ENCODE measurements around the gene VGLL4.

Gene VGLL4

GRCh38 chr3:11565072-11565471, 78.6 kb downstream of the VGLL4 start:
- no peak overlapping the region for H3K4me3 ChIP-seq (ENCODE audit: low read length, poor library complexity, severe bottlenecking)
- H3K4me2 ChIP-seq (ENCODE audit: low read depth, low read length, poor library complexity, severe bottlenecking) = no peak overlapping the region
- H3K36me3 ChIP-seq (ENCODE audit: insufficient read depth, low read length) = peaks cover 92% of the 10 kb centered on the region; the same call in 1 of the 2 replicates
- H3K4me1 ChIP-seq (ENCODE audit: insufficient read depth, low read length, poor library complexity, severe bottlenecking) = no peaks in the 10 kb centered on the region
- H3K9ac ChIP-seq (ENCODE audit: low read depth, low read length, poor library complexity, severe bottlenecking) = no peak overlapping the region
- no peaks in the 10 kb centered on the region for H3K27me3 ChIP-seq (ENCODE audit: insufficient read depth, low read length, poor library complexity, severe bottlenecking)
- TF ChIP-seq, protein P1, sequence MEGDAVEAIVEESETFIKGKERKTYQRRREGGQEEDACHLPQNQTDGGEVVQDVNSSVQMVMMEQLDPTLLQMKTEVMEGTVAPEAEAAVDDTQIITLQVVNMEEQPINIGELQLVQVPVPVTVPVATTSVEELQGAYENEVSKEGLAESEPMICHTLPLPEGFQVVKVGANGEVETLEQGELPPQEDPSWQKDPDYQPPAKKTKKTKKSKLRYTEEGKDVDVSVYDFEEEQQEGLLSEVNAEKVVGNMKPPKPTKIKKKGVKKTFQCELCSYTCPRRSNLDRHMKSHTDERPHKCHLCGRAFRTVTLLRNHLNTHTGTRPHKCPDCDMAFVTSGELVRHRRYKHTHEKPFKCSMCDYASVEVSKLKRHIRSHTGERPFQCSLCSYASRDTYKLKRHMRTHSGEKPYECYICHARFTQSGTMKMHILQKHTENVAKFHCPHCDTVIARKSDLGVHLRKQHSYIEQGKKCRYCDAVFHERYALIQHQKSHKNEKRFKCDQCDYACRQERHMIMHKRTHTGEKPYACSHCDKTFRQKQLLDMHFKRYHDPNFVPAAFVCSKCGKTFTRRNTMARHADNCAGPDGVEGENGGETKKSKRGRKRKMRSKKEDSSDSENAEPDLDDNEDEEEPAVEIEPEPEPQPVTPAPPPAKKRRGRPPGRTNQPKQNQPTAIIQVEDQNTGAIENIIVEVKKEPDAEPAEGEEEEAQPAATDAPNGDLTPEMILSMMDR (conservative IDR thresholded peaks at IDR 0.05; ENCODE audit: low read length) = no peak
- no peak for TF ChIP-seq EZH2phosphoT487 (IDR thresholded peaks at IDR 0.05; ENCODE audit: borderline replicate concordance)
- no peaks in the 10 kb centered on the region for H3F3A ChIP-seq (ENCODE audit: low read depth)
- peaks cover 92% of the 10 kb centered on the region for H4K20me1 ChIP-seq (ENCODE audit: insufficient read depth, low read length, poor library complexity, severe bottlenecking)
- no peaks in the 10 kb centered on the region for H3K9me2 ChIP-seq (replicated peaks; ENCODE audit: low read depth, low read length)
- no peak overlapping the region for H2AFZ ChIP-seq (ENCODE audit: low read length)
- no peaks in the 10 kb centered on the region for H3K9me3 ChIP-seq (ENCODE audit: insufficient read depth, low read depth, low read length)
- peaks cover 94% of the 10 kb centered on the region for H3K79me2 ChIP-seq (ENCODE audit: insufficient read depth, low read length)

- peaks cover 92% of the 10 kb centered on the region for H4K20me1 ChIP-seq (ENCODE audit: insufficient read depth, low read length, poor library complexity, severe bottlenecking)
- H3F3A ChIP-seq (ENCODE audit: low read depth) = no peaks in the 10 kb centered on the region
- no peaks in the 10 kb centered on the region for H3K9me3 ChIP-seq (ENCODE audit: insufficient read depth, low read depth, low read length)
- TF ChIP-seq EZH2phosphoT487 (IDR thresholded peaks at IDR 0.05; ENCODE audit: borderline replicate concordance) = no peak
- TF ChIP-seq, protein P1 (conservative IDR thresholded peaks at IDR 0.05; ENCODE audit: low read length) = no peak
- no peaks in the 10 kb centered on the region for H3K9me2 ChIP-seq (replicated peaks; ENCODE audit: low read depth, low read length)
- peaks cover 93% of the 10 kb centered on the region for H3K79me2 ChIP-seq (ENCODE audit: insufficient read depth, low read length)
- peaks cover 94% of the 10 kb centered on the region; the same call in 1 of the 2 replicates for H3K36me3 ChIP-seq (ENCODE audit: insufficient read depth, low read length)
- no peaks in the 10 kb centered on the region for H3K4me1 ChIP-seq (ENCODE audit: insufficient read depth, low read length, poor library complexity, severe bottlenecking)
- no peak overlapping the region for H3K4me2 ChIP-seq (ENCODE audit: low read depth, low read length, poor library complexity, severe bottlenecking)
- H3K9ac ChIP-seq (ENCODE audit: low read depth, low read length, poor library complexity, severe bottlenecking) = no peak overlapping the region
- H3K4me3 ChIP-seq (ENCODE audit: low read length, poor library complexity, severe bottlenecking) = no peak overlapping the region
- no peaks in the 10 kb centered on the region for H3K27me3 ChIP-seq (ENCODE audit: insufficient read depth, low read length, poor library complexity, severe bottlenecking)
- H2AFZ ChIP-seq (ENCODE audit: low read length) = no peak overlapping the region
Measured at GRCh38 chr3:11564577-11565001, 79.1 kb downstream of the VGLL4 start.

GRCh38 chr3:11563865-11564185, 79.9 kb downstream of the VGLL4 start:
- Histone ChIP-seq H3F3A (ENCODE audit: low read depth) (no peaks in the 10 kb centered on the region), H3K79me2 (ENCODE audit: insufficient read depth, low read length) (peaks cover 93% of the 10 kb centered on the region), H3K27me3 (ENCODE audit: insufficient read depth, low read length, poor library complexity, severe bottlenecking) (no peaks in the 10 kb centered on the region), H3K9ac (ENCODE audit: low read depth, low read length, poor library complexity, severe bottlenecking) (no peak overlapping the region), H3K9me2 (replicated peaks; ENCODE audit: low read depth, low read length) (no peaks in the 10 kb centered on the region), H3K4me1 (ENCODE audit: insufficient read depth, low read length, poor library complexity, severe bottlenecking) (no peaks in the 10 kb centered on the region), H3K4me3 (ENCODE audit: low read length, poor library complexity, severe bottlenecking) (no peak overlapping the region), H3K36me3 (ENCODE audit: insufficient read depth, low read length) (peaks cover 98% of the 10 kb centered on the region; the same call in 1 of the 2 replicates), H2AFZ (ENCODE audit: low read length) (no peak overlapping the region), H3K4me2 (ENCODE audit: low read depth, low read length, poor library complexity, severe bottlenecking) (no peak overlapping the region), H4K20me1 (ENCODE audit: insufficient read depth, low read length, poor library complexity, severe bottlenecking) (peaks cover 84% of the 10 kb centered on the region), H3K9me3 (ENCODE audit: insufficient read depth, low read depth, low read length) (no peaks in the 10 kb centered on the region)
- TF ChIP-seq, protein P1 (conservative IDR thresholded peaks at IDR 0.05; ENCODE audit: low read length) = no peak
- TF ChIP-seq EZH2phosphoT487 (IDR thresholded peaks at IDR 0.05; ENCODE audit: borderline replicate concordance) = no peak

Data from Loucy (cell line).